Measurements from ENCODE around the gene SAC3D1.

The SAC3D1 gene

GRCh38 chr11:65047581-65048422, 6.8 kb downstream of the SAC3D1 start:
- Histone ChIP-seq H3K27ac (ENCODE audit: low read depth, low read length) (no peak overlapping the region), H3K27me3 (ENCODE audit: control insufficient read depth, insufficient read depth, low read length) (no peaks in the 10 kb centered on the region), H3K36me3 (ENCODE audit: control insufficient read depth, insufficient read depth, low read length) (peaks cover 25% of the 10 kb centered on the region), H3K9ac (ENCODE audit: low read depth, low read length) (no peak overlapping the region), H3K9me3 (ENCODE audit: control insufficient read depth, insufficient read depth, low read length) (no peaks in the 10 kb centered on the region), H3K4me3 (ENCODE audit: low read depth, low read length) (no peak overlapping the region), H3K4me1 (ENCODE audit: control insufficient read depth, insufficient read depth, low read length) (no peaks in the 10 kb centered on the region; the same call in 1 of the 2 replicates)

GRCh38 chr11:65051398-65051858, 10.4 kb downstream of the SAC3D1 start:
- H3K9ac ChIP-seq (ENCODE audit: low read depth, low read length): no peak overlapping the region
- no peak overlapping the region for H3K27ac ChIP-seq (ENCODE audit: low read depth, low read length)
- H3K4me1 ChIP-seq (ENCODE audit: control insufficient read depth, insufficient read depth, low read length): no peaks in the 10 kb centered on the region; the same call in 1 of the 2 replicates
- no peaks in the 10 kb centered on the region for H3K9me3 ChIP-seq (ENCODE audit: control insufficient read depth, insufficient read depth, low read length)
- H3K36me3 ChIP-seq (ENCODE audit: control insufficient read depth, insufficient read depth, low read length): no peaks in the 10 kb centered on the region
- H3K4me3 ChIP-seq (ENCODE audit: low read depth, low read length): no peak overlapping the region
- H3K27me3 ChIP-seq (ENCODE audit: control insufficient read depth, insufficient read depth, low read length): no peaks in the 10 kb centered on the region

GRCh38 chr11:65053827-65054508, 13.0 kb downstream of the SAC3D1 start:
- Histone ChIP-seq H3K9me3 (ENCODE audit: control insufficient read depth, insufficient read depth, low read length) (no peaks in the 10 kb centered on the region), H3K9ac (ENCODE audit: low read depth, low read length) (no peak overlapping the region), H3K27ac (ENCODE audit: low read depth, low read length) (no peak overlapping the region), H3K27me3 (ENCODE audit: control insufficient read depth, insufficient read depth, low read length) (no peaks in the 10 kb centered on the region), H3K4me1 (ENCODE audit: control insufficient read depth, insufficient read depth, low read length) (no peaks in the 10 kb centered on the region), H3K4me3 (ENCODE audit: low read depth, low read length) (no peak overlapping the region), H3K36me3 (ENCODE audit: control insufficient read depth, insufficient read depth, low read length) (no peaks in the 10 kb centered on the region)

- no peak overlapping the region for H3K27ac ChIP-seq (ENCODE audit: low read depth, low read length)
- H3K9ac ChIP-seq (ENCODE audit: low read depth, low read length): no peak overlapping the region
- no peaks in the 10 kb centered on the region for H3K36me3 ChIP-seq (ENCODE audit: control insufficient read depth, insufficient read depth, low read length)
- no peak overlapping the region for H3K4me3 ChIP-seq (ENCODE audit: low read depth, low read length)
- H3K27me3 ChIP-seq (ENCODE audit: control insufficient read depth, insufficient read depth, low read length): no peaks in the 10 kb centered on the region
- no peaks in the 10 kb centered on the region for H3K4me1 ChIP-seq (ENCODE audit: control insufficient read depth, insufficient read depth, low read length)
- H3K9me3 ChIP-seq (ENCODE audit: control insufficient read depth, insufficient read depth, low read length): no peaks in the 10 kb centered on the region
These were observed 14.5 kb downstream of the SAC3D1 start for GRCh38 chr11:65055538-65055937.

- Histone ChIP-seq H3K9me3 (ENCODE audit: control insufficient read depth, insufficient read depth, low read length) (no peaks in the 10 kb centered on the region), H3K36me3 (ENCODE audit: control insufficient read depth, insufficient read depth, low read length) (no peaks in the 10 kb centered on the region), H3K9ac (ENCODE audit: low read depth, low read length) (no peak overlapping the region), H3K4me1 (ENCODE audit: control insufficient read depth, insufficient read depth, low read length) (no peaks in the 10 kb centered on the region), H3K27ac (ENCODE audit: low read depth, low read length) (no peak overlapping the region), H3K4me3 (ENCODE audit: low read depth, low read length) (no peak overlapping the region), H3K27me3 (ENCODE audit: control insufficient read depth, insufficient read depth, low read length) (no peaks in the 10 kb centered on the region)
These were observed 16.0 kb downstream of the SAC3D1 start for GRCh38 chr11:65056999-65057398.

- no peaks in the 10 kb centered on the region for H3K36me3 ChIP-seq (ENCODE audit: control insufficient read depth, insufficient read depth, low read length)
- H3K4me1 ChIP-seq (ENCODE audit: control insufficient read depth, insufficient read depth, low read length): no peaks in the 10 kb centered on the region
- no peak overlapping the region for H3K27ac ChIP-seq (ENCODE audit: low read depth, low read length)
- H3K4me3 ChIP-seq (ENCODE audit: low read depth, low read length): no peak overlapping the region
- no peak overlapping the region for H3K9ac ChIP-seq (ENCODE audit: low read depth, low read length)
- H3K9me3 ChIP-seq (ENCODE audit: control insufficient read depth, insufficient read depth, low read length): no peaks in the 10 kb centered on the region
- H3K27me3 ChIP-seq (ENCODE audit: control insufficient read depth, insufficient read depth, low read length): no peaks in the 10 kb centered on the region
These were observed 16.5 kb downstream of the SAC3D1 start for GRCh38 chr11:65057526-65057925.

GRCh38 chr11:65058012-65058411, 17.0 kb downstream of the SAC3D1 start:
- H3K36me3 ChIP-seq (ENCODE audit: control insufficient read depth, insufficient read depth, low read length): no peaks in the 10 kb centered on the region
- no peaks in the 10 kb centered on the region for H3K4me1 ChIP-seq (ENCODE audit: control insufficient read depth, insufficient read depth, low read length)

GRCh38 chr11:65058419-65059054, 17.5 kb downstream of the SAC3D1 start, which contains the start of gene NAALADL1:
Gene NAALADL1, minus strand, starts transcription at chr11:65058553. Its CDS starts 32 bp downstream, at chr11:65058521.
- Histone ChIP-seq H3K4me1 (ENCODE audit: control insufficient read depth, insufficient read depth, low read length) (no peaks in the 10 kb centered on the region), H3K27me3 (ENCODE audit: control insufficient read depth, insufficient read depth, low read length) (no peaks in the 10 kb centered on the region), H3K9ac (ENCODE audit: low read depth, low read length) (no peak within 1 kb of the TSS), H3K27ac (ENCODE audit: low read depth, low read length) (no peak within 1 kb of the TSS), H3K9me3 (ENCODE audit: control insufficient read depth, insufficient read depth, low read length) (no peaks in the 10 kb centered on the region), H3K4me3 (ENCODE audit: low read depth, low read length) (no peak within 1 kb of the TSS), H3K36me3 (ENCODE audit: control insufficient read depth, insufficient read depth, low read length) (no peaks in the 10 kb centered on the region)

More at GRCh38 chr11:65058012-65058411, 17.0 kb downstream of the SAC3D1 start:
- Histone ChIP-seq H3K9ac (ENCODE audit: low read depth, low read length) (no peak overlapping the region), H3K4me3 (ENCODE audit: low read depth, low read length) (no peak overlapping the region), H3K27ac (ENCODE audit: low read depth, low read length) (no peak overlapping the region), H3K27me3 (ENCODE audit: control insufficient read depth, insufficient read depth, low read length) (no peaks in the 10 kb centered on the region), H3K9me3 (ENCODE audit: control insufficient read depth, insufficient read depth, low read length) (no peaks in the 10 kb centered on the region)

GRCh38 chr11:65059523-65059922, 18.5 kb downstream of the SAC3D1 start:
- no peaks in the 10 kb centered on the region for H3K36me3 ChIP-seq (ENCODE audit: control insufficient read depth, insufficient read depth, low read length)
- no peaks in the 10 kb centered on the region for H3K27me3 ChIP-seq (ENCODE audit: control insufficient read depth, insufficient read depth, low read length)
- H3K4me1 ChIP-seq (ENCODE audit: control insufficient read depth, insufficient read depth, low read length): no peaks in the 10 kb centered on the region
- H3K27ac ChIP-seq (ENCODE audit: low read depth, low read length): no peak overlapping the region
- H3K9ac ChIP-seq (ENCODE audit: low read depth, low read length): no peak overlapping the region
- no peak overlapping the region for H3K4me3 ChIP-seq (ENCODE audit: low read depth, low read length)
- no peaks in the 10 kb centered on the region for H3K9me3 ChIP-seq (ENCODE audit: control insufficient read depth, insufficient read depth, low read length)

- H3K9me3 ChIP-seq (ENCODE audit: control insufficient read depth, insufficient read depth, low read length): no peaks in the 10 kb centered on the region
- H3K36me3 ChIP-seq (ENCODE audit: control insufficient read depth, insufficient read depth, low read length): no peaks in the 10 kb centered on the region
- no peak overlapping the region for H3K9ac ChIP-seq (ENCODE audit: low read depth, low read length)
- H3K27ac ChIP-seq (ENCODE audit: low read depth, low read length): no peak overlapping the region
- H3K27me3 ChIP-seq (ENCODE audit: control insufficient read depth, insufficient read depth, low read length): no peaks in the 10 kb centered on the region
- H3K4me1 ChIP-seq (ENCODE audit: control insufficient read depth, insufficient read depth, low read length): no peaks in the 10 kb centered on the region
- H3K4me3 ChIP-seq (ENCODE audit: low read depth, low read length): no peak overlapping the region
These were observed 19.2 kb downstream of the SAC3D1 start for GRCh38 chr11:65059959-65060824.
